Uterus (tissue), 2 donors: ENCODE results near the gene SLC6A9.

Experiments
- POLR2A ChIP-seq, 2 donors: fragments of 450-650 bp; IDR thresholded peaks; one replicate each; pipeline ENCODE4 v1.6.1; 2016; ENCODE audit warnings: antibody characterized with exemption in 2 of 2, mild to moderate bottlenecking in 1 of 2, moderate library complexity in 1 of 2
- TF ChIP-seq, protein P1 (sequence below), 4 experiments: fragments of 200-600 bp in 2 of 4; fragments of 450-650 bp in 2 of 4; sonication (generic) in 2 of 4; IDR thresholded peaks; one replicate each; pipeline ENCODE4 v1.5.1; 2016 to 2019; ENCODE audit warnings: antibody characterized with exemption in 4 of 4, mild to moderate bottlenecking in 2 of 4, moderate library complexity in 1 of 4

- TF ChIP-seq, protein P1, sequence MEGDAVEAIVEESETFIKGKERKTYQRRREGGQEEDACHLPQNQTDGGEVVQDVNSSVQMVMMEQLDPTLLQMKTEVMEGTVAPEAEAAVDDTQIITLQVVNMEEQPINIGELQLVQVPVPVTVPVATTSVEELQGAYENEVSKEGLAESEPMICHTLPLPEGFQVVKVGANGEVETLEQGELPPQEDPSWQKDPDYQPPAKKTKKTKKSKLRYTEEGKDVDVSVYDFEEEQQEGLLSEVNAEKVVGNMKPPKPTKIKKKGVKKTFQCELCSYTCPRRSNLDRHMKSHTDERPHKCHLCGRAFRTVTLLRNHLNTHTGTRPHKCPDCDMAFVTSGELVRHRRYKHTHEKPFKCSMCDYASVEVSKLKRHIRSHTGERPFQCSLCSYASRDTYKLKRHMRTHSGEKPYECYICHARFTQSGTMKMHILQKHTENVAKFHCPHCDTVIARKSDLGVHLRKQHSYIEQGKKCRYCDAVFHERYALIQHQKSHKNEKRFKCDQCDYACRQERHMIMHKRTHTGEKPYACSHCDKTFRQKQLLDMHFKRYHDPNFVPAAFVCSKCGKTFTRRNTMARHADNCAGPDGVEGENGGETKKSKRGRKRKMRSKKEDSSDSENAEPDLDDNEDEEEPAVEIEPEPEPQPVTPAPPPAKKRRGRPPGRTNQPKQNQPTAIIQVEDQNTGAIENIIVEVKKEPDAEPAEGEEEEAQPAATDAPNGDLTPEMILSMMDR (IDR thresholded peaks at IDR 0.05) = no peak
- no peak for TF ChIP-seq POLR2A (IDR thresholded peaks at IDR 0.05)
Measured at GRCh38 chr1:44013949-44014348, 17.3 kb downstream of the SLC6A9 start.
